ENCODE measurements around the gene B4GALT3. TPM values are rescaled to one million over a fixed set of nuclear protein-coding genes. Genes with fewer than 3 reads are reported as not detected.

B4GALT3 gene
- total and polyA plus RNA-seq, 2 of the 4 experiments (the other 2 are of a cell fraction), result 19.9 to 36.0 TPM

DNA sequence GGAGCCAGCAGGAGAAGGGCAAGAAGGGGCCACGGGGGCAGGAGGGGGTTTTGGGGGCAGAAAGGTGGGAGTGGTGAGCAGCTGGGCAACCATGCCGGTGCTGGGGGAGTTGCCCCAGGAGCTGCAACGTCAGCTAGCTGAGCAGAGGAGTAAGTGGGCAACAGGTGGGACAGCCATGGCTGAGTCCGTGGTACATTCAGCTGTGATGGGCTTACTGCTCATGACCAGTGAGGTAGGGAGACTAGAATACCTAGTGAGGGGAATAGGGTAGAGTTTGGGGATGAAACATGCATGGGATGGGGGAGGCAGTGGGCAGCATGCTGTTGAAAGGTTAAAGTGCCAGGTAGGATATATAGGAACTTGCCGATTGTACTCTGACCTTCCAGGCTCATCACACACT is 15.7 kb downstream of the B4GALT3 start:
- DNase-seq, result no peak
- H3K9me1 ChIP-seq (ENCODE audit: insufficient read depth, low read length), result peaks cover 9% of the 10 kb centered on the region
- intact Hi-C loops (cut with micrococcal nuclease), result no loop called here
- no peak overlapping the region for H4K8ac ChIP-seq (ENCODE audit: low read depth in 2 of 2, low read length in 2 of 2)
- H4K91ac ChIP-seq (ENCODE audit: insufficient read depth, low read depth, low read length), result no peak overlapping the region
- BruUV-seq (replicated peaks), result no TSS peak
- no peak overlapping the region for H3K14ac ChIP-seq (replicated peaks; ENCODE audit: low read depth, low read length)
- no peak overlapping the region for H2BK20ac ChIP-seq (ENCODE audit: low read depth, low read length)
- H3K4me2 ChIP-seq (ENCODE audit: low read depth, low read length), result no peak overlapping the region
- no peak overlapping the region for H3K23ac ChIP-seq (ENCODE audit: low read depth, low read length)
- WGBS, 2 experiments (ENCODE audit: extremely low coverage in 2 of 2, insufficient read length in 1 of 2), result 96% methylated on average over 3 of the region's 5 CpGs; no CpG with 5 or more reads in 1 of the 2 experiments
- H3K27me3 ChIP-seq (ENCODE audit: control insufficient read depth, insufficient read depth, low read length), result no peaks in the 10 kb centered on the region
- dilution Hi-C loops (cut with HindIII; ENCODE audit: low sequenced_read_pairs, unreplicated experiment), result no loop called here
- no peak overlapping the region for H3K9ac ChIP-seq (ENCODE audit: low read depth, low read length)
- no peaks in the 10 kb centered on the region for H3K9me3 ChIP-seq (ENCODE audit: control insufficient read depth, insufficient read depth, low read length)
- H2BK15ac ChIP-seq (ENCODE audit: low read depth, low read length), result no peak overlapping the region
- peaks cover 7% of the 10 kb centered on the region for H3K4me1 ChIP-seq (ENCODE audit: control insufficient read depth, insufficient read depth, low read length)
- H2BK5ac ChIP-seq (ENCODE audit: low read depth, low read length, poor library complexity, severe bottlenecking), result no peak overlapping the region
- H2AK5ac ChIP-seq (ENCODE audit: low read depth, low read length), result no peak overlapping the region
- H2AFZ ChIP-seq (replicated peaks; ENCODE audit: low read length, poor library complexity), result no peak overlapping the region
- peaks cover 12 to 30% of the 10 kb centered on the region in 2 experiments for H3K79me1 ChIP-seq (ENCODE audit: low read depth in 1 of 2, low read length in 2 of 2)
- H3K27ac ChIP-seq (ENCODE audit: insufficient read depth, low read length), result no peak overlapping the region
- no peak overlapping the region for H3K4ac ChIP-seq (ENCODE audit: low read depth, low read length)
- peaks cover 36% of the 10 kb centered on the region for H3K36me3 ChIP-seq (ENCODE audit: control insufficient read depth, insufficient read depth, low read length)
- in situ Hi-C loops (cut with MboI; ENCODE audit: low sequenced_read_pairs), result no loop called here
- H3K4me3 ChIP-seq (ENCODE audit: insufficient read depth, low read depth, low read length), result no peak overlapping the region
- H4K20me1 ChIP-seq (ENCODE audit: insufficient read depth, low read length), result no peaks in the 10 kb centered on the region
- no peak for ATAC-seq (ENCODE audit: low read depth)
- no peak overlapping the region for H4K5ac ChIP-seq (ENCODE audit: low read depth, low read length)
- H3K56ac ChIP-seq (ENCODE audit: extremely low read depth, insufficient read depth, low read length), result no peak overlapping the region
- H2BK120ac ChIP-seq (ENCODE audit: low read depth, low read length), result no peak overlapping the region
- TF ChIP-seq FOS (IDR thresholded peaks at IDR 0.05; ENCODE audit: low read depth, low read length), result no peak
- TF ChIP-seq POLR2A (IDR thresholded peaks at IDR 0.05; ENCODE audit: low read depth, low read length), result no peak
- TF ChIP-seq, protein P1, sequence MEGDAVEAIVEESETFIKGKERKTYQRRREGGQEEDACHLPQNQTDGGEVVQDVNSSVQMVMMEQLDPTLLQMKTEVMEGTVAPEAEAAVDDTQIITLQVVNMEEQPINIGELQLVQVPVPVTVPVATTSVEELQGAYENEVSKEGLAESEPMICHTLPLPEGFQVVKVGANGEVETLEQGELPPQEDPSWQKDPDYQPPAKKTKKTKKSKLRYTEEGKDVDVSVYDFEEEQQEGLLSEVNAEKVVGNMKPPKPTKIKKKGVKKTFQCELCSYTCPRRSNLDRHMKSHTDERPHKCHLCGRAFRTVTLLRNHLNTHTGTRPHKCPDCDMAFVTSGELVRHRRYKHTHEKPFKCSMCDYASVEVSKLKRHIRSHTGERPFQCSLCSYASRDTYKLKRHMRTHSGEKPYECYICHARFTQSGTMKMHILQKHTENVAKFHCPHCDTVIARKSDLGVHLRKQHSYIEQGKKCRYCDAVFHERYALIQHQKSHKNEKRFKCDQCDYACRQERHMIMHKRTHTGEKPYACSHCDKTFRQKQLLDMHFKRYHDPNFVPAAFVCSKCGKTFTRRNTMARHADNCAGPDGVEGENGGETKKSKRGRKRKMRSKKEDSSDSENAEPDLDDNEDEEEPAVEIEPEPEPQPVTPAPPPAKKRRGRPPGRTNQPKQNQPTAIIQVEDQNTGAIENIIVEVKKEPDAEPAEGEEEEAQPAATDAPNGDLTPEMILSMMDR (conservative IDR thresholded peaks at IDR 0.05; ENCODE audit: low read depth, low read length), result no peak
- no peak for TF ChIP-seq RFX5 (IDR thresholded peaks at IDR 0.05; ENCODE audit: low read depth, low read length)
- no peak for TF ChIP-seq MAFK (IDR thresholded peaks at IDR 0.05; ENCODE audit: low read depth, low read length)
- TF ChIP-seq RAD21 (IDR thresholded peaks at IDR 0.05; ENCODE audit: low read length), result no peak
- TF ChIP-seq NFE2L2 (IDR thresholded peaks at IDR 0.05; ENCODE audit: low read depth, low read length), result no peak
- TF ChIP-seq CEBPB (IDR thresholded peaks at IDR 0.05; ENCODE audit: low read depth, low read length), result no peak
- no peak overlapping the region for H2AK9ac ChIP-seq (replicated peaks; ENCODE audit: low read depth, low read length, poor library complexity)
- ChIA-PET CTCF (interaction anchor here (0.6 kb wide), 1 partner anchor 77 kb away, joined by 3 read pairs; no protein-coding TSS in a partner anchor), POLR2A (ENCODE audit: unreplicated experiment) (interaction anchor here (0.6 kb wide), 1 partner anchor 680 kb away, joined by 10 read pairs; no protein-coding TSS in a partner anchor)
- no peak overlapping the region for H3K18ac ChIP-seq (ENCODE audit: low read depth, low read length)

All from IMR-90 (cell line).